Measurements from ENCODE around the gene GCC1.

GCC1 gene

GRCh38 chr7:127535546-127536393, 49.6 kb downstream of the GCC1 start:
- DNase-seq, result no peak

DNA sequence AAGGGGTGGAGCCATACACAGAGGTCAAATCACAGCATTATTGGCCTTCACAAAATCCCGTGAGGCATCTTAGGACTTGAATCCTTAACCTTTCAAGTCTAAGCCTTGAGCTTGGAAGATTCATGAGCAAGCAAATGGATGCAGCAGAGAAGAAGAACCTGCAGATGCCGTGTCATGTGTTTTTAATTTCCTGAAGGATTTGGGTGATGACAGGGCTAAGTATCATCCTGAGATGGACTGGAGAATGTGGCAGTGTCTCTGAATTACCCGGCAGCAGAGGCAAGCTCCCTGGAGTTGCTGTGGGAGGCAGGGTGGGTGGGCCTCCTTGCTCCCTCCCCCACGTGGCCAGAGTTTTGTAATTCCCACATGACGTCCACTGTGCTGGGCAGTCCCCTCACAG, 50.8 kb downstream of the GCC1 start:
- DNase-seq, result no peak

GRCh38 chr7:127532736-127533135, 52.7 kb downstream of the GCC1 start:
- DNase-seq, result no peak

- no peak for DNase-seq
These were observed 53.2 kb downstream of the GCC1 start for GRCh38 chr7:127532151-127532550.
